Naive B cell (primary cell): ENCODE data around the gene AGBL4. TPM values are rescaled to one million over a fixed set of nuclear protein-coding genes. Genes with fewer than 3 reads are reported as not detected.

Experiments used
- ATAC-seq, 2 donors: fragments of 150-1000 bp; cut with Tn5 transposase; 2 replicates each; pipeline ENCODE4 v1.10.0; 2021; ENCODE audit warnings: low read depth in 2 of 2, mild to moderate bottlenecking in 2 of 2, moderate library complexity in 2 of 2
- DNase-seq: peaks from one replicate; pipeline ENCODE4 v3.0.0; 2022
- H3K27ac Mint-ChIP-seq, 6 donors: one replicate each; pipeline ENCODE4 v1.8.0; 2020 to 2022; ENCODE audit warnings: mild to moderate bottlenecking in 6 of 6, mixed read lengths in 6 of 6, moderate library complexity in 5 of 6, inconsistent platforms in 2 of 6
- H3K27me3 Mint-ChIP-seq, 3 donors: one replicate each; pipeline ENCODE4 v1.8.0; 2021 to 2022; ENCODE audit warnings: mixed read lengths in 3 of 3, mild to moderate bottlenecking in 1 of 3
- H3K36me3 Mint-ChIP-seq, 2 donors: one replicate each; pipeline ENCODE4 v1.8.0; 2020 to 2022; ENCODE audit warnings: mixed read lengths in 2 of 2, inconsistent platforms in 1 of 2, mild to moderate bottlenecking in 1 of 2
- H3K4me1 Mint-ChIP-seq, 3 donors: one replicate each; pipeline ENCODE4 v1.8.0; 2020 to 2022; ENCODE audit warnings: mixed read lengths in 3 of 3, inconsistent platforms in 1 of 3, mild to moderate bottlenecking in 1 of 3, moderate library complexity in 1 of 3
- H3K4me3 Mint-ChIP-seq, 8 donors: one replicate each; pipeline ENCODE4 v1.8.0; 2020 to 2022; ENCODE audit warnings: mild to moderate bottlenecking in 8 of 8, mixed read lengths in 8 of 8, moderate library complexity in 8 of 8, inconsistent platforms in 2 of 8
- H3K9me3 Mint-ChIP-seq, 7 donors: one replicate each; pipeline ENCODE4 v1.8.0; 2020 to 2022; ENCODE audit warnings: mixed read lengths in 7 of 7, mild to moderate bottlenecking in 5 of 7, inconsistent platforms in 2 of 7, moderate library complexity in 1 of 7
- polyA plus RNA-seq, 6 donors: library from polyadenylated mRNA; unstranded; fragments of 300-500 nt; fragmentation: Illumina TruSeq; gene quantifications; one replicate each; pipeline ENCODE4 v1.2.3, GENCODE V29; 2021; ENCODE audit warnings: low read depth in 6 of 6

Gene AGBL4
- polyA plus RNA-seq, 6 donors from 2014 or later: 0.18 to 0.32 (median 0.20) TPM; not detected in 3

GRCh38 chr1:48576565-48576964 lies 1447.2 kb downstream of the AGBL4 start:
- Mint-ChIP-seq H3K4me3 (no peak overlapping the region), H3K36me3 (no peaks in the 10 kb centered on the region), H3K27me3 (peaks cover 0 to 7% (median 0%) of the 10 kb centered on the region in 3 donors), H3K9me3 (no peaks in the 10 kb centered on the region), H3K27ac (no peak overlapping the region), H3K4me1 (peaks cover 0 to 6% (median 0%) of the 10 kb centered on the region in 3 donors)
- no peak for ATAC-seq
- no peak for DNase-seq

GRCh38 chr1:48572646-48573258 lies 1451.0 kb downstream of the AGBL4 start:
- H3K4me3 Mint-ChIP-seq: no peak overlapping the region
- ATAC-seq (no peak), DNase-seq (peak; percentile 5)
- peak overlapping the region in 1 of 6 donors; percentile 13 for H3K27ac Mint-ChIP-seq
- peaks cover 0 to 7% (median 0%) of the 10 kb centered on the region in 3 donors for H3K27me3 Mint-ChIP-seq
- H3K9me3 Mint-ChIP-seq: no peaks in the 10 kb centered on the region
- H3K4me1 Mint-ChIP-seq: peaks cover 0 to 6% (median 0%) of the 10 kb centered on the region in 3 donors
- no peaks in the 10 kb centered on the region for H3K36me3 Mint-ChIP-seq

GRCh38 chr1:48572134-48572533 lies 1451.6 kb downstream of the AGBL4 start:
- Mint-ChIP-seq H3K27ac (peak overlapping the region in 1 of 6 donors; percentile 13), H3K4me1 (peaks cover 0 to 6% (median 0%) of the 10 kb centered on the region in 3 donors), H3K9me3 (peaks cover 0 to 1% (median 0%) of the 10 kb centered on the region in 7 donors), H3K4me3 (no peak overlapping the region), H3K27me3 (peaks cover 0 to 10% (median 0%) of the 10 kb centered on the region in 3 donors), H3K36me3 (no peaks in the 10 kb centered on the region)
- DNase-seq (no peak), ATAC-seq (no peak)

GRCh38 chr1:48571303-48571987 lies 1452.3 kb downstream of the AGBL4 start:
- ATAC-seq (no peak), DNase-seq (no peak)
- no peak overlapping the region for H3K4me3 Mint-ChIP-seq
- peak overlapping the region in 2 of 6 donors; percentile 5 to 18 for H3K27ac Mint-ChIP-seq
- H3K36me3 Mint-ChIP-seq: no peaks in the 10 kb centered on the region
- H3K9me3 Mint-ChIP-seq: peaks cover 0 to 2% (median 0%) of the 10 kb centered on the region in 7 donors
- H3K27me3 Mint-ChIP-seq: peaks cover 0 to 12% (median 0%) of the 10 kb centered on the region in 3 donors
- H3K4me1 Mint-ChIP-seq: peaks cover 0 to 6% (median 0%) of the 10 kb centered on the region in 3 donors

DNA sequence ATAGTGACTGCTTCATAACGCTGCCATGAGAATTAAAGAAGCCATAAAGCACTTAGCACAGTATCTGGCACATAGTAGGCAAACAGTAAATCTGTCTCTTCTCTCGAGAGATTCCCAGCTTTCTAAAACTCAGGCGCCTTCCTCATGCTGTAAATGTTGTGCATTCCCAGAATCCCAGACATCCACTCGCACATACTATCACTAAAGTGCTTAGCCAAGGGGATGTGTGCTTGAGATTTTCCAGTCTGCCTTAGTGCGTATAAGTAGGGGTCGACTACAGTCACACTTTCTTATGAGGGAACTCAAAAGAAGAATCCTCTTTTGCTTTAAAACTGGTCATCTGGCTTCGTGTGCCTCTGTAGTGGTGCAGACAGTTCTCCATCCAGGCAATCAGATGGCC lies 1453.2 kb downstream of the AGBL4 start:
- Mint-ChIP-seq H3K27ac (no peak overlapping the region), H3K36me3 (no peaks in the 10 kb centered on the region), H3K9me3 (peaks cover 0 to 2% (median 0%) of the 10 kb centered on the region in 7 donors), H3K4me1 (peaks cover 0 to 6% (median 0%) of the 10 kb centered on the region in 3 donors), H3K27me3 (peaks cover 0 to 12% (median 0%) of the 10 kb centered on the region in 3 donors), H3K4me3 (no peak overlapping the region)
- DNase-seq: no peak
- no peak for ATAC-seq

DNA sequence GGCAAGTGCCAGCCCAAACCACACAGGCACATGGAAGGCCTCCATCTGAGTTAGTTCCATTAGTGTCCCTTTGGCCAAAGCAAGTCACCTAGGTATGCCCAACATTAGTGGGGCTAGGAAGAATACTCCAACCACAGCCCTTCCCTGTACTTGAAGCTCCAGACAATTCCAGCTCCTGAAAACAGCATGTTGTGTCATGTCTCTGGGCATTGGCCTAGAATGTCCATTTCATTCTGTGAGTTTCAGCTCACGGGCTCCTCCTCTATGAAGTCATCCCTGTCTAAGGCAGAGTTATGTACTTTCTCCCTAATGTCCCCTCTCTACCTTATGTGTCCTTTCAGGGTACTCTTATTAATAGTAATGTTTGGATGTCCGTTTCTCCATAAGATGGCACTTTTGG lies 1455.3 kb downstream of the AGBL4 start:
- H3K4me3 Mint-ChIP-seq: no peak overlapping the region
- H3K4me1 Mint-ChIP-seq: peaks cover 0 to 6% (median 0%) of the 10 kb centered on the region in 3 donors
- no peak for ATAC-seq
- no peaks in the 10 kb centered on the region for H3K36me3 Mint-ChIP-seq
- DNase-seq: no peak
- H3K27ac Mint-ChIP-seq: no peak overlapping the region
- H3K27me3 Mint-ChIP-seq: peaks cover 0 to 12% (median 8%) of the 10 kb centered on the region in 3 donors
- peaks cover 0 to 2% (median 0%) of the 10 kb centered on the region in 7 donors for H3K9me3 Mint-ChIP-seq

DNA sequence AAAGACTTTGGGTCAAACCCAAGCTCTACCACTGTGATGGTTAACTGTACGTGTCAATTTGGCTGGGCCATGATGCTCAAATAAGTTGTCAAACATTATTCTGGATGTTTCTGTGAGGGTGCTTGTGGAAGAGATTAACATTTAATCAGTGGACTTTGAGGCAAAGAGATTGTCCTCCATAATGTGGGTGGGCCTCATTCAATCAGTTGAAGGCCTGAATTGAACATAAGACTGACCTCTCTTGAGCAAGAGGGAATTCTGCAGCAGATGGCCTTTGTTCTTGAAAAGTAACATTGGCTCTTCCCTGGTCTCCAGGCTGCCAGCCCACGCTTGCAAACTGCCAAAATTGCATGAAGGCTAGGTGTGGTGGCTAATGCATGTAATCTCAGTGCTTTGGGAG lies 1457.3 kb downstream of the AGBL4 start:
- Mint-ChIP-seq H3K4me3 (no peak overlapping the region), H3K4me1 (no peaks in the 10 kb centered on the region), H3K27me3 (peaks cover 0 to 10% (median 9%) of the 10 kb centered on the region in 3 donors), H3K27ac (no peak overlapping the region), H3K36me3 (no peaks in the 10 kb centered on the region), H3K9me3 (peaks cover 0 to 2% (median 0%) of the 10 kb centered on the region in 7 donors)
- DNase-seq (no peak), ATAC-seq (no peak)

DNA sequence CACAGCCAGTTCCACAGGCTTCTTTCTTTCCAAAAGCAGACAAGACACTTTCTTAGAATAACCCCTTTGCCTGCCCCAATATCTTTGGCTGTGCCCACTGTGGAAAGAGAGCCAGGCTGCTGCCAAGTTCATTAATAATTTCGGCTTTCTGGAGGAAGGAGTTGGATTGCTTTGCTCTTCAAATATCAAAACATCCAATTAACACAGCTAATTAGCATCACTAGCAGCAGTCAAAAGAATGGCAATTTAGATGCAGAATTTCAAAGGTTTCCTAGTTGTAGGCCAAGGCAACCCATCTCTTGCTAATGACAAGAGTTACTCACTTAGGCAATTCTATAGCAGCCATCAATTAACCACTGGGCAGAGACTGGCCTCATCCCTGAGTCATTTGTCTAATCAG lies 1460.7 kb downstream of the AGBL4 start:
- H3K27me3 Mint-ChIP-seq: peaks cover 8 to 30% (median 28%) of the 10 kb centered on the region in 3 donors
- DNase-seq: no peak
- peaks cover 0 to 2% (median 0%) of the 10 kb centered on the region in 7 donors for H3K9me3 Mint-ChIP-seq
- H3K36me3 Mint-ChIP-seq: no peaks in the 10 kb centered on the region
- H3K4me3 Mint-ChIP-seq: no peak overlapping the region
- no peaks in the 10 kb centered on the region for H3K4me1 Mint-ChIP-seq
- H3K27ac Mint-ChIP-seq: no peak overlapping the region
- no peak for ATAC-seq

- ATAC-seq: no peak
- H3K36me3 Mint-ChIP-seq: no peaks in the 10 kb centered on the region
- no peak for DNase-seq
- no peak overlapping the region for H3K27ac Mint-ChIP-seq
- no peaks in the 10 kb centered on the region for H3K9me3 Mint-ChIP-seq
- no peak overlapping the region for H3K4me3 Mint-ChIP-seq
- no peaks in the 10 kb centered on the region for H3K4me1 Mint-ChIP-seq
- H3K27me3 Mint-ChIP-seq: peaks cover 8 to 30% (median 22%) of the 10 kb centered on the region in 3 donors
Measured at GRCh38 chr1:48561444-48561843, 1462.3 kb downstream of the AGBL4 start.

GRCh38 chr1:48560577-48560976 lies 1463.2 kb downstream of the AGBL4 start:
- DNase-seq (no peak), ATAC-seq (no peak)
- H3K27ac Mint-ChIP-seq: no peak overlapping the region
- H3K4me1 Mint-ChIP-seq: no peaks in the 10 kb centered on the region
- H3K4me3 Mint-ChIP-seq: no peak overlapping the region
- no peaks in the 10 kb centered on the region for H3K9me3 Mint-ChIP-seq
- H3K27me3 Mint-ChIP-seq: peaks cover 8 to 30% (median 22%) of the 10 kb centered on the region in 3 donors
- H3K36me3 Mint-ChIP-seq: no peaks in the 10 kb centered on the region

- Mint-ChIP-seq H3K27me3 (peaks cover 8 to 30% (median 22%) of the 10 kb centered on the region in 3 donors), H3K9me3 (no peaks in the 10 kb centered on the region), H3K27ac (no peak overlapping the region), H3K4me1 (no peaks in the 10 kb centered on the region), H3K36me3 (no peaks in the 10 kb centered on the region), H3K4me3 (no peak overlapping the region)
- DNase-seq: no peak
- no peak for ATAC-seq
Measured at GRCh38 chr1:48560116-48560515, 1463.6 kb downstream of the AGBL4 start.

GRCh38 chr1:48558366-48558765 lies 1465.4 kb downstream of the AGBL4 start:
- no peak overlapping the region for H3K4me3 Mint-ChIP-seq
- no peaks in the 10 kb centered on the region for H3K4me1 Mint-ChIP-seq
- H3K27me3 Mint-ChIP-seq: peaks cover 8 to 22% (median 21%) of the 10 kb centered on the region in 3 donors
- H3K36me3 Mint-ChIP-seq: no peaks in the 10 kb centered on the region
- H3K9me3 Mint-ChIP-seq: no peaks in the 10 kb centered on the region
- ATAC-seq: no peak
- no peak for DNase-seq
- H3K27ac Mint-ChIP-seq: no peak overlapping the region

DNA sequence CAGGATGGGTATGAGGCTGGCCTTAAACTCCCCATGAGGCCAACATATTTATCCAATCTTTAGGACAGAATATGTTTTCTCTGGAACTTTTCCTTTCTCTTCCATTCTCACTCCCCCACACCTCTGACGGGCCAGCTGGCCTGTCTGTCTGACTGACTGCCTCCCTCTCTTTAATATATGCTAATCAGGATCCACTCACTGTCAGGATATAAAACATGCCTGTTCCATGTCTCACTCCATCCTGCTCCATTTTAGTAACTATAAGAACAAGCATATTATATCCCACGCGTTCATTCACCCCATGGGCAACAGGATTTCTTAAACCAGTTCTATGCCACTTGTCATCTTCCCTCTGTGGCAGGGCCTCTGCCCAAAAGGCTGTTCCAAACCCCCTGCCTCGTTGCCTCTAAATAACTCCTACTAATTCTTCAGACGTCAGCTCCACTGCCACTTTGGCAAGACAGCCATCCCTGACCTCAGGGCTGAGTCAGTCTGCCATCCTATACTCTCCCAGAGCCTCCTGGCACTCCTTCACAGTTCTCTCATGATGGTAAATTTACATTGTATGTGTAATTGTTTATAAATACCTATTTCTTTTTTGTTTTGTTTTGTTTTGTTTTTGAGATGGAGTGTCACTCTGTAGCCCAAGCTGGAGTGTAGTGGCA lies 1467.4 kb downstream of the AGBL4 start:
- no peak for ATAC-seq
- no peaks in the 10 kb centered on the region for H3K9me3 Mint-ChIP-seq
- DNase-seq: no peak
- peak overlapping the region in 1 of 8 donors; percentile 1 for H3K4me3 Mint-ChIP-seq
- peaks cover 8 to 20% (median 19%) of the 10 kb centered on the region in 3 donors for H3K27me3 Mint-ChIP-seq
- H3K36me3 Mint-ChIP-seq: no peaks in the 10 kb centered on the region
- H3K27ac Mint-ChIP-seq: no peak overlapping the region
- no peaks in the 10 kb centered on the region for H3K4me1 Mint-ChIP-seq
